GM12878 (cell line): ENCODE measurements around the gene OSBP. TPM values are rescaled to one million over a fixed set of nuclear protein-coding genes. Genes with fewer than 3 reads are reported as not detected.

Experiments used
- ATAC-seq: fragments of 200-7000 bp; cut with Tn5 transposase; 3 replicates; pipeline ENCODE4 v1.9.1; 2020; ENCODE audit warnings: mild to moderate bottlenecking, moderate library complexity
- BruUV-seq: library from RNA; stranded (reverse); fragments of 400-500 nt; replicated peaks from 2 replicates; lab custom pipeline; 2021; lab: Mats Ljungman, UMichigan
- CTCF ChIA-PET: fragments of 300-600 bp; sonication (Branson Sonifier 250); formaldehyde crosslinking; extraction: SDS; loops from one replicate; lab custom pipeline; 2021; ENCODE audit warnings: inconsistent platforms; lab: Yijun Ruan, JAX
- POLR2A ChIA-PET: fragments of 350-600 bp; formaldehyde crosslinking; extraction: SDS; loops from one replicate; lab custom pipeline; 2021; ENCODE audit warnings: inconsistent platforms; lab: Charles Lee
- RAD21 ChIA-PET: fragments of 300-600 bp; sonication (Branson Sonifier 250); formaldehyde crosslinking; loops from one replicate; lab custom pipeline; 2023; ENCODE audit warnings: antibody characterized with exemption; ENCODE audit not compliant: unreplicated experiment; lab: Charles Lee
- SMC1A ChIA-PET: fragments of 300-600 bp; sonication (Branson Sonifier 250); formaldehyde crosslinking; loops from one replicate; lab custom pipeline; 2023; ENCODE audit not compliant: unreplicated experiment, uncharacterized antibody; lab: Charles Lee
- DNase-seq: peaks from one replicate; pipeline ENCODE4 v3.0.0-alpha.2; 2011; ENCODE audit warnings: low read depth, low spot score
- FAIRE-seq: peaks from 3 replicates; lab custom pipeline; 2011; peaks lifted over from hg19 to GRCh38; lab: Jason Lieb, UNC
- H2AFZ ChIP-seq: 2 replicates; pipeline ENCODE4 v1.6.0; 2011; ENCODE audit warnings: low read depth, low read length, control low read depth; ENCODE audit not compliant: control insufficient read depth
- H3K27ac ChIP-seq: 2 replicates; pipeline ENCODE4 v1.5.1; 2011; ENCODE audit warnings: control low read depth; ENCODE audit not compliant: control insufficient read depth, insufficient read depth
- H3K27me3 ChIP-seq, 2 experiments: replicated peaks in 1 of 2; 2 replicates each; pipeline versions ENCODE4 v1.6.0 to v1.6.1; 2011; ENCODE audit warnings: low read length in 1 of 2; ENCODE audit not compliant: control insufficient read depth in 2 of 2, insufficient read depth in 2 of 2
- H3K36me3 ChIP-seq, 2 experiments: 2 replicates each; pipeline ENCODE4 v1.5.1; 2011; ENCODE audit warnings: low read length in 1 of 2; ENCODE audit not compliant: control insufficient read depth in 2 of 2, insufficient read depth in 2 of 2
- H3K4me1 ChIP-seq: 2 replicates; pipeline ENCODE4 v1.6.1; 2011; ENCODE audit warnings: mild to moderate bottlenecking, low read length, moderate library complexity, mixed read lengths; ENCODE audit not compliant: control insufficient read depth, insufficient read depth
- H3K4me2 ChIP-seq: 2 replicates; pipeline ENCODE4 v1.6.0; 2011; ENCODE audit warnings: control low read depth; ENCODE audit not compliant: control insufficient read depth, insufficient read depth
- H3K4me3 ChIP-seq: fragments of 200-600 bp; sonication (generic); 2 replicates; pipeline ENCODE4 v1.5.1; 2016
- H3K79me2 ChIP-seq: 2 replicates; pipeline ENCODE4 v1.6.0; 2011; ENCODE audit warnings: low read length; ENCODE audit not compliant: control insufficient read depth, insufficient read depth
- H3K9ac ChIP-seq: 2 replicates; pipeline ENCODE4 v1.8.0; 2011; ENCODE audit warnings: low read length, control low read depth, mixed read lengths; ENCODE audit not compliant: control insufficient read depth, insufficient read depth
- H3K9me3 ChIP-seq: replicated peaks from 3 replicates; pipeline ENCODE4 v1.5.1; 2011; ENCODE audit warnings: mild to moderate bottlenecking, low read length; ENCODE audit not compliant: control insufficient read depth, insufficient read depth
- H4K20me1 ChIP-seq: 2 replicates; pipeline ENCODE4 v1.6.0; 2011; ENCODE audit not compliant: control insufficient read depth, insufficient read depth
- BCL11A ChIP-seq: IDR thresholded peaks from 2 replicates; pipeline ENCODE4 v1.6.1; 2011; ENCODE audit warnings: low read depth, low read length
- CEBPB ChIP-seq, 2 experiments: fragments of 150-350 bp in 1 of 2; IDR thresholded peaks; 2 replicates each; pipeline ENCODE4 v1.6.1; 2012 to 2014; ENCODE audit warnings: low read depth in 2 of 2, low read length in 2 of 2, borderline replicate concordance in 1 of 2, inconsistent platforms in 1 of 2
- EZH2 ChIP-seq: IDR thresholded peaks from 2 replicates; pipeline ENCODE4 v1.6.1; 2012; ENCODE audit warnings: low read depth, mild to moderate bottlenecking, control low read depth, inconsistent platforms, low read length, borderline replicate concordance; ENCODE audit not compliant: control insufficient read depth
- NBN ChIP-seq: fragments of 450-650 bp; IDR thresholded peaks from 2 replicates; pipeline ENCODE4 v1.6.1; 2016
- PBX3 ChIP-seq: IDR thresholded peaks from 2 replicates; pipeline ENCODE4 v1.6.1; 2011; ENCODE audit warnings: mild to moderate bottlenecking, low read depth, low read length, moderate library complexity; ENCODE audit not compliant: insufficient replicate concordance
- RELA ChIP-seq: fragments of 450-650 bp; IDR thresholded peaks from 2 replicates; pipeline ENCODE4 v1.8.0; 2014; ENCODE audit warnings: borderline replicate concordance; ENCODE audit not compliant: partially characterized antibody
- SMAD5 ChIP-seq: IDR thresholded peaks from 2 replicates; pipeline ENCODE4 v1.6.1; 2016; ENCODE audit warnings: antibody characterized with exemption, low read depth
- STAT3 ChIP-seq: IDR thresholded peaks from 2 replicates; pipeline ENCODE4 v1.6.1; 2011; ENCODE audit warnings: low read depth, low read length, improper control_type of control experiment
- TCF3 ChIP-seq: IDR thresholded peaks from 2 replicates; pipeline ENCODE4 v1.6.1; 2012; ENCODE audit warnings: low read depth, mild to moderate bottlenecking, low read length, borderline replicate concordance; ENCODE audit not compliant: insufficient read depth
- ZBED1 ChIP-seq: IDR thresholded peaks from 2 replicates; pipeline ENCODE4 v1.6.1; 2016; ENCODE audit warnings: borderline replicate concordance
- ZBTB11 ChIP-seq: fragments of 450-650 bp; formaldehyde crosslinking; IDR thresholded peaks from 2 replicates; pipeline ENCODE4 v1.5.0; 2022; ENCODE audit warnings: mild to moderate bottlenecking, missing genetic modification characterization
- ZBTB33 ChIP-seq: fragments of 450-650 bp; IDR thresholded peaks from 2 replicates; pipeline ENCODE4 v1.6.1; 2017; ENCODE audit warnings: mild to moderate bottlenecking
- ZZZ3 ChIP-seq: IDR thresholded peaks from 2 replicates; pipeline ENCODE4 v1.6.1; 2011; ENCODE audit warnings: low read depth; ENCODE audit not compliant: control insufficient read depth, insufficient read length
- WGBS: methylation state at CpG from one replicate; pipeline ENCODE4 v1.1.6; 2016; ENCODE audit warnings: low lambda C conversion rate; ENCODE audit not compliant: insufficient replicate concordance, insufficient coverage; ENCODE audit errors: missing lambda C conversion rate; 5-methylcytosine and 5-hydroxymethylcytosine counted together
- in situ Hi-C: fragments of 300-500 bp; cut with MboI; formaldehyde crosslinking; loops from 9 replicates; pipeline ENCODE4 v1.14.3; 2018; ENCODE audit warnings: mixed read lengths
- intact Hi-C: fragments of 100-400 bp; cut with micrococcal nuclease; formaldehyde crosslinking; loops from one replicate; pipeline ENCODE4 v1.14.2; 2022; ENCODE audit not compliant: unreplicated experiment
- polyA plus RNA-seq, 11 experiments: library from polyadenylated mRNA; depleted of rRNA in 4 of 11; unstranded in 6 of 11; stranded (reverse) in 5 of 11; fragments of >200 nt; fragmentation: Nextera tagmentation in 4 of 11; fragmentation: Illumina TruSeq in 1 of 11; extraction: Ambion mirVana in 4 of 11; extraction: Trizol in 1 of 11; gene quantifications; 1 replicate in 1 of 11; 2 replicates in 10 of 11; pipeline versions ENCODE4 v1.2.1 to v1.2.3, GENCODE V29; 2011 to 2016; ENCODE audit warnings: inconsistent platforms in 2 of 11, missing spikeins in 2 of 11, low read depth in 1 of 11
- total RNA-seq, 4 experiments: library from RNA; depleted of rRNA in 3 of 4; stranded (reverse); fragments of >200 nt in 3 of 4; fragmentation: Illumina TruSeq in 1 of 4; extraction: Trizol in 1 of 4; gene quantifications; 2 replicates each; pipeline versions ENCODE4 v1.2.1 to v1.2.3, GENCODE V29; 2013 to 2021

Gene OSBP
- total and polyA plus RNA-seq, 10 of the 15 experiments (the other 5 are each of a cell fraction or from before 2014, with no cell fraction given): 5.9 to 41.2 (median 21.7) TPM

- TF ChIP-seq ZBTB11 (no peak), STAT3 (no peak)
These were observed 16.6 kb downstream of the OSBP start (continued) for GRCh38 chr11:59598961-59599360.

- TF ChIP-seq CEBPB (IDR thresholded peaks at IDR 0.05; ENCODE audit: borderline replicate concordance in 1 of 2, low read depth in 2 of 2, low read length in 2 of 2) (no peak), TCF3 (no peak), ZBED1 (no peak), ZBTB33 (no peak), NBN (no peak), RELA (no peak), PBX3 (no peak), EZH2 (no peak), BCL11A (no peak), SMAD5 (no peak), ZZZ3 (no peak)
- H3K27me3 ChIP-seq: no peaks in the 10 kb centered on the region
- FAIRE-seq (no peak), ATAC-seq (no peak), DNase-seq (no peak)
- ChIA-PET POLR2A (interaction anchor here (0.5 kb wide), 1 partner anchor 317 kb away, joined by 3 read pairs; no protein-coding TSS in a partner anchor), RAD21 (no interaction called here), CTCF (no interaction called here), SMC1A (interaction anchor here (0.8 kb wide), 1 partner anchor 8 kb away, joined by 3 read pairs; no protein-coding TSS in a partner anchor)
- no peak overlapping the region for H3K9ac ChIP-seq
- 98% methylated on average over 2 of the region's 2 CpGs for WGBS
- H3K27ac ChIP-seq: no peak overlapping the region
- no peak overlapping the region for H3K4me3 ChIP-seq
- peaks cover 2% of the 10 kb centered on the region; the same call in 2 of the 3 replicates for H3K9me3 ChIP-seq
- no peak overlapping the region for H3K4me2 ChIP-seq
- H4K20me1 ChIP-seq: no peaks in the 10 kb centered on the region
- BruUV-seq: no TSS peak
- in situ Hi-C loops: no loop called here
- H3K36me3 ChIP-seq: peaks cover 1 to 23% of the 10 kb centered on the region in 2 experiments; a peak in 3 of 4 replicates
- no peaks in the 10 kb centered on the region for H3K79me2 ChIP-seq
- H3K4me1 ChIP-seq: no peaks in the 10 kb centered on the region
- H2AFZ ChIP-seq: no peak overlapping the region
- intact Hi-C loops: no loop called here
These were observed 31.3 kb downstream of the OSBP start for GRCh38 chr11:59584294-59584693.
